Measurements from ENCODE around the gene SPDYE17.
"Not testable (repeated sequence)": the region's sequence is repeated elsewhere in the genome, so short reads cannot be mapped to it uniquely, and the experiment has no call there.

Gene SPDYE17, protein sequence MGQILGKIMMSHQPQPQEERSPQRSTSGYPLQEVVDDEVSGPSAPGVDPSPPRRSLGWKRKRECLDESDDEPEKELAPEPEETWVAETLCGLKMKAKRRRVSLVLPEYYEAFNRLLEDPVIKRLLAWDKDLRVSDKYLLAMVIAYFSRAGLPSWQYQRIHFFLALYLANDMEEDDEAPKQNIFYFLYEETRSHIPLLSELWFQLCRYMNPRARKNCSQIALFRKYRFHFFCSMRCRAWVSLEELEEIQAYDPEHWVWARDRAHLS

GRCh38 chr7:77032261-77032660 lies at the start of gene SPDYE17:
Gene SPDYE17, minus strand, starts transcription at chr7:77032361. Its CDS starts 1,791 bp downstream, at chr7:77030570.
- not testable (repeated sequence) for H3K36me3 Mint-ChIP-seq, H3K4me3 Mint-ChIP-seq, H3K27me3 Mint-ChIP-seq, H3K9me3 Mint-ChIP-seq, H3K27ac Mint-ChIP-seq, H3K4me1 Mint-ChIP-seq

GRCh38 chr7:77080236-77080635 lies 48.1 kb upstream of the SPDYE17 start:
- H3K4me3 Mint-ChIP-seq, H3K27ac Mint-ChIP-seq, H3K9me3 Mint-ChIP-seq, H3K4me1 Mint-ChIP-seq, H3K27me3 Mint-ChIP-seq: not testable (repeated sequence)
- H3K36me3 Mint-ChIP-seq = peaks cover 14% of the 10 kb centered on the region

DNA sequence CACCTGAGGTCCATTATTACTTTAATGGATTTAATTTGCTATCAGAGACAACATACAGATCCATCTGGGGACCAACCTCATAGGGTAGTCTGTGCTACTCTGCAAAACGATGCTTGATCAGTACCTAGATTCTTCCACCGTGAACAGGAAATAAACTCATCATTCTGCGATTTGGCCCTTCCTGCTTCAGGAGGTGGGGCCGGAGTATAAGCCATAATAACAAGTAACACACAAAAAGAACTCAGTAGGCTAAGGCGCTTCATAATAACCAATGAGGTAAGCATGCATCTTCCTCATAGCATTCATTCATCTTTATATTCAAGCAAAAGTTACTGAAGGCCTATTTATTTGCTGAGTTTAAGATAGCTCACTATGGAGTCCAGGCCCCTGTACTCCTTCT lies 47.5 kb upstream of the SPDYE17 start:
- H3K27ac Mint-ChIP-seq, H3K4me1 Mint-ChIP-seq, H3K9me3 Mint-ChIP-seq, H3K27me3 Mint-ChIP-seq, H3K4me3 Mint-ChIP-seq: not testable (repeated sequence)
- peaks cover 18% of the 10 kb centered on the region for H3K36me3 Mint-ChIP-seq

DNA sequence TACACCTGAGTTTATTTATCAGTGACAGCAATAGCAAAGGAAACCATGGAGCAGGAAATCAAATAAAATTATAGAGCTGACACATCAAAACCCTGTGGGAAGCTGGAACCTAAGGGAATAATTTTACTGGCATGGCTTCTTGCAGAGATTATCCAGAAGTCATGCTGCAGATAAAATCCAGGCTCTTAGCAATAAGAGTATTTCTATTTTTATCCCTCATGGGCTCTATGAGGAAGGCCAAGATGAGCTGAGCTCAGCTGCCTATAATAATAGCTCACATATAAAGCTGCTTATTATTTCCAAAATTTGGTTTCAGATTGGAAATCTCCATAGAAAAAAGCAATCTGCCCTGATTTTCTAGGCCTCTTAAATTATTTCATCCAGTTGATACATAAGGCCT lies 47.0 kb upstream of the SPDYE17 start:
- not testable (repeated sequence) for H3K4me3 Mint-ChIP-seq, H3K9me3 Mint-ChIP-seq, H3K27me3 Mint-ChIP-seq, H3K27ac Mint-ChIP-seq, H3K4me1 Mint-ChIP-seq
- H3K36me3 Mint-ChIP-seq = peaks cover 23% of the 10 kb centered on the region

DNA sequence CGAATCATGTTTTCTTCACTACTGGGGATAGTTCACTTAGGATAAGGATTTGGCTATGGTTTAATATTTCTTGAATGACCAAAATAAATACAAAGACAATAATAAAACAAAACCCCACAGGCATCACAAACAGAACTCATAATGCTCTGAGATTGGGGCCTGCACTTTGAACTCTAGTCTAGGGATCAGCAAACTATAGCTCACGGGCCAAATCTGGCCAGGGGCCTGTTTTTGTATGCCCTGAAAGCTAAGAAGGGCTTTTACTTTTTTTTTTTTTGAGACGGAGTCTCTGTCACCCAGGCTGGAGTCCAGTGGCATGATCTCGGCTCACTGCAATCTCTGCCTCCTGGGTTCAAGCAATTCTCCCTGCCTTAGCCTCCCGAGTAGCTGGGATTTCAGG lies 44.9 kb upstream of the SPDYE17 start:
- H3K27me3 Mint-ChIP-seq, H3K4me1 Mint-ChIP-seq, H3K4me3 Mint-ChIP-seq, H3K27ac Mint-ChIP-seq, H3K9me3 Mint-ChIP-seq: not testable (repeated sequence)
- H3K36me3 Mint-ChIP-seq = peaks cover 22% of the 10 kb centered on the region

- H3K9me3 Mint-ChIP-seq, H3K27me3 Mint-ChIP-seq, H3K4me3 Mint-ChIP-seq, H3K27ac Mint-ChIP-seq: not testable (repeated sequence)
- H3K36me3 Mint-ChIP-seq = peaks cover 29% of the 10 kb centered on the region
- peaks cover 11% of the 10 kb centered on the region for H3K4me1 Mint-ChIP-seq
These were observed 42.7 kb upstream of the SPDYE17 start for GRCh38 chr7:77074786-77075396.

- H3K9me3 Mint-ChIP-seq, H3K27me3 Mint-ChIP-seq, H3K27ac Mint-ChIP-seq, H3K4me3 Mint-ChIP-seq: not testable (repeated sequence)
- Mint-ChIP-seq H3K36me3 (peaks cover 27% of the 10 kb centered on the region), H3K4me1 (peaks cover 32% of the 10 kb centered on the region)
These were observed 38.9 kb upstream of the SPDYE17 start for GRCh38 chr7:77071108-77071507.

DNA sequence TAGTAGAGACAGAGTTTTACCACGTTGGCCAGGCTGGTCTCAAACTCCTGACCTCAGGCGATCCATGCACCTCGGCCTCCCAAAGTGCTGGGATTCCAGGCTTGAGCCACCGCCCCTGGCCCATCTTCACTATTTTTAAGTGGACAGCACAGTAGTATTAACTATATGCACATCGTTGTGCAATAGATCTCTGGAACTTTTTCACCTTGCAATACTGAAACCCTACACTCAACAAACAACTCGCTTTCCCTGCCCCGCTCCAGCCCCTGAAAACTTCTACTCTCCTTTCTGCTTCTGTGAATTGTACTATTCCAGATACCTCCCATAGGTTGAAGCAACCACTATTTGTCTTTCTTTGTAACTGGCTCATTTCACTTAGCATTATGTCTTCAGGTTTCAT lies 33.7 kb upstream of the SPDYE17 start:
- Mint-ChIP-seq H3K4me1 (peaks cover 31% of the 10 kb centered on the region), H3K36me3 (peaks cover 11% of the 10 kb centered on the region)
- H3K4me3 Mint-ChIP-seq, H3K27ac Mint-ChIP-seq, H3K9me3 Mint-ChIP-seq, H3K27me3 Mint-ChIP-seq: not testable (repeated sequence)

- H3K9me3 Mint-ChIP-seq, H3K4me3 Mint-ChIP-seq, H3K4me1 Mint-ChIP-seq, H3K27ac Mint-ChIP-seq, H3K27me3 Mint-ChIP-seq, H3K36me3 Mint-ChIP-seq: not testable (repeated sequence)
These were observed 31.6 kb upstream of the SPDYE17 start for GRCh38 chr7:77063732-77064131.

GRCh38 chr7:77062557-77062956 lies 30.4 kb upstream of the SPDYE17 start, which contains the start of gene SPDYE18:
Gene SPDYE18, minus strand, starts transcription at chr7:77062558. Its CDS starts 2,046 bp downstream, at chr7:77060512.
- H3K27me3 Mint-ChIP-seq, H3K27ac Mint-ChIP-seq, H3K9me3 Mint-ChIP-seq, H3K36me3 Mint-ChIP-seq, H3K4me1 Mint-ChIP-seq, H3K4me3 Mint-ChIP-seq: not testable (repeated sequence)

GRCh38 chr7:77026349-77026748 lies 5.8 kb downstream of the SPDYE17 start:
- H3K4me3 Mint-ChIP-seq, H3K4me1 Mint-ChIP-seq, H3K27me3 Mint-ChIP-seq, H3K27ac Mint-ChIP-seq, H3K36me3 Mint-ChIP-seq, H3K9me3 Mint-ChIP-seq: not testable (repeated sequence)

DNA sequence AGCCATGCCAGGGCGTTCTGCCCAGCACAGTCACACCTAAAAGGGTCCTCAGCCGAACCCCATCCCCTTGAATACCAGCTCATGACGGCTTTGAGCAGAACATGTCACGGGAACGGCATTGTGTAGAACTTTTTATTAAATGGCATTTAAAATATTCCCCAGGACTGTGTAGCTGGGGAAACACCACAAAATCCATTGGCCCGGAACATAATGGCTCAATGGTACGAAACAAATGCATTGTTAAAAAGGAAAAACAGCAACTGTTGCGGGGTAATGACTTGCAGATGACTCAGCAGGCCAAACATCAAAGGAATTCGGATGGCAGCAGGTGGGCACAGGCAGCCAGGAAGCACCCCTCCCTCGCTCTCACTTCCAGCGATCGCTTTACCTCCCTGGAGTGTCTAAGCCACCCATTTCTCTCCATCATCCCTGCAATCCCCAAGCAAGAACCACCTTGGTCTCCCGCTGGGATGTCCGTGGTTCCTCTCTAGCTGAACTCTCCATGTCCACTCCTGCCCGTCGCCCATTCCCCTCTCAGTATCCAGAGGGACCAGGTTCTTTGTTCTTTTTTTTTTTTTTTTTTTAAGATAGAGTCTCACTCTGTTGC lies 22.0 kb downstream of the SPDYE17 start:
- H3K4me3 Mint-ChIP-seq, H3K27ac Mint-ChIP-seq, H3K4me1 Mint-ChIP-seq, H3K36me3 Mint-ChIP-seq, H3K9me3 Mint-ChIP-seq, H3K27me3 Mint-ChIP-seq: not testable (repeated sequence)

GRCh38 chr7:77008000-77008399 lies 24.2 kb downstream of the SPDYE17 start:
- not testable (repeated sequence) for H3K9me3 Mint-ChIP-seq, H3K27me3 Mint-ChIP-seq, H3K4me1 Mint-ChIP-seq, H3K4me3 Mint-ChIP-seq, H3K27ac Mint-ChIP-seq, H3K36me3 Mint-ChIP-seq

GRCh38 chr7:77006127-77007110 lies 25.7 kb downstream of the SPDYE17 start:
- H3K4me1 Mint-ChIP-seq, H3K36me3 Mint-ChIP-seq, H3K4me3 Mint-ChIP-seq, H3K27ac Mint-ChIP-seq, H3K9me3 Mint-ChIP-seq, H3K27me3 Mint-ChIP-seq: not testable (repeated sequence)

DNA sequence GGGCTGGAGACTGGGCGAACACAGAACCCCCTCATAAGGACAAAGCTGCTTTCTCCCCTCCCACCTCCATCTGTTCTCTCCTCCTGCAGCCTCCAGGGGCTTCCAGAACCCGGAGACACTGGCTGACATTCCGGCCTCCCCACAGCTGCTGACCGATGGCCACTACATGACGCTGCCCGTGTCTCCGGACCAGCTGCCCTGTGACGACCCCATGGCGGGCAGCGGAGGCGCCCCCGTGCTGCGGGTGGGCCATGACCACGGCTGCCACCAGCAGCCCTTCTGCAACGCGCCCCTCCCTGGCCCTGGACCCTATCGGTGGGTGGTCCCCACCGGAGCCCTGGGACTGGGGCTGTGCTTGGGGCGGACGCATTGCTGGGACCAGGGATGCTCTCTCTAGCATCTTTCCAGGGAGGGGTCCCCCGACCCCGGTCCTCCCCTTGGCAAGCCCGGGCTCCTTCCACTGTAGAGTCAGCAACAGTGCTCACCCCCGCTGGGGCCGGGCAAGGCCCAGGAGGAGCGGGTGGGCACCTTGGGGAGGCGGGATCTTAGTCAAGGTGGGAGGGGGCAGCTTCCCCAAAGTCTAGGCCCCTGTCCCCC lies 26.6 kb downstream of the SPDYE17 start:
- not testable (repeated sequence) for H3K9me3 Mint-ChIP-seq, H3K27me3 Mint-ChIP-seq, H3K27ac Mint-ChIP-seq, H3K4me1 Mint-ChIP-seq, H3K36me3 Mint-ChIP-seq, H3K4me3 Mint-ChIP-seq

GRCh38 chr7:77004151-77004550 lies 28.0 kb downstream of the SPDYE17 start:
- H3K4me1 Mint-ChIP-seq, H3K9me3 Mint-ChIP-seq, H3K27me3 Mint-ChIP-seq, H3K36me3 Mint-ChIP-seq, H3K4me3 Mint-ChIP-seq, H3K27ac Mint-ChIP-seq: not testable (repeated sequence)

All from activated naive CD4-positive, alpha-beta T cell treated with anti-CD3 and anti-CD28 coated beads, Interleukin-2, amount 50 U/mL, for 24 hours (primary cell).